GM12874 (cell line): ENCODE data around the gene CLPTM1L.
A peak's percentile ranks its signal among the peaks of the same experiment; 100 is the strongest.

Experiments
- TF ChIP-seq, protein P1 (sequence below): IDR thresholded peaks from 2 replicates; pipeline ENCODE4 v1.5.1; 2011; ENCODE audit warnings: low read depth, mild to moderate bottlenecking, control low read depth, low read length, moderate library complexity; ENCODE audit not compliant: insufficient read depth

CLPTM1L gene

DNA sequence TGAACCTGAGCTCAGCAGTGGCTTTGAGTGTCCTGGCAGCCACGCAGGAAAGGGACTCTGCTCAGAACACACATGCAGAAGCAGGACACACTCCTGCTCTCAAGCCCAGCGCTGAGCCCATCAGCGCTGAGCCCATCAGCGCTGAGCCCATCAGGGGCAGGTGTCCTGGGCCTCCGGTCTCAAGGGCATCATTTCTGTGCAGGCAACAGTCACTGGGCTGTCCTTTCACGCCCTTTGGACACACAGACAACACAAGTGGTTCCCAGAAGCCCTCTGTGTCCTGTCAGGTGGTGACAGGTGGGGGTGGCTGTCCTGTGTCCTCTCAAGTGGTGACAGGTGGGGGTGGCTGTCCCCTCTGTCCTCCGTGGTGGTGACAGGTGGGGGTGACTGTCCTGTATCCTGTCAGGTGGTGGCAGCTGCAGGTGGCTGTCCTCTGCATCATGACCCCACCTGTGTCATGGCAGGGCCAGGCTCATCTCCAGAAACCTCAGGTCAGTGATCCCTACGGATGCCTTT, 39.0 kb upstream of the CLPTM1L start:
- TF ChIP-seq, protein P1, sequence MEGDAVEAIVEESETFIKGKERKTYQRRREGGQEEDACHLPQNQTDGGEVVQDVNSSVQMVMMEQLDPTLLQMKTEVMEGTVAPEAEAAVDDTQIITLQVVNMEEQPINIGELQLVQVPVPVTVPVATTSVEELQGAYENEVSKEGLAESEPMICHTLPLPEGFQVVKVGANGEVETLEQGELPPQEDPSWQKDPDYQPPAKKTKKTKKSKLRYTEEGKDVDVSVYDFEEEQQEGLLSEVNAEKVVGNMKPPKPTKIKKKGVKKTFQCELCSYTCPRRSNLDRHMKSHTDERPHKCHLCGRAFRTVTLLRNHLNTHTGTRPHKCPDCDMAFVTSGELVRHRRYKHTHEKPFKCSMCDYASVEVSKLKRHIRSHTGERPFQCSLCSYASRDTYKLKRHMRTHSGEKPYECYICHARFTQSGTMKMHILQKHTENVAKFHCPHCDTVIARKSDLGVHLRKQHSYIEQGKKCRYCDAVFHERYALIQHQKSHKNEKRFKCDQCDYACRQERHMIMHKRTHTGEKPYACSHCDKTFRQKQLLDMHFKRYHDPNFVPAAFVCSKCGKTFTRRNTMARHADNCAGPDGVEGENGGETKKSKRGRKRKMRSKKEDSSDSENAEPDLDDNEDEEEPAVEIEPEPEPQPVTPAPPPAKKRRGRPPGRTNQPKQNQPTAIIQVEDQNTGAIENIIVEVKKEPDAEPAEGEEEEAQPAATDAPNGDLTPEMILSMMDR: no peak

DNA sequence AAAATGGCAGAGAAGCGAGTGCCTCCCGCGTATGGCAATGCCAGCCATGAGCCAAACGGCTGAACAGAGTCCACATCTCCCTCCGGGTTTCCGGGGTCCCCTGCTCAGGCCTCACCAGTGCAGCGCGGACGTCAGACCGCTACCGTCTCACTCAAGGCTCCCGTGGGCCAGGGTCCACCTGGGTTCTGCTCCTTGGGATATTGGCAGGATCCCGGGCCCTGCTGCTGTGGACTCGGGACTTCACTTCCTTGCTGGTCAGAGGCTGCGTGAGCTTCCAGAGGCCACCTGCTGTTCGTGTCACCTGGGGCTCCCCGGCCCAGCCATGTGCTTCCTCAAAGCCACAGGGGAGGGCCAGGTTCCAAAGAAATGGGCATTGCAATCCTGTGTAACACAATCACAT, 38.4 kb upstream of the CLPTM1L start:
- TF ChIP-seq, protein P1: no peak

DNA sequence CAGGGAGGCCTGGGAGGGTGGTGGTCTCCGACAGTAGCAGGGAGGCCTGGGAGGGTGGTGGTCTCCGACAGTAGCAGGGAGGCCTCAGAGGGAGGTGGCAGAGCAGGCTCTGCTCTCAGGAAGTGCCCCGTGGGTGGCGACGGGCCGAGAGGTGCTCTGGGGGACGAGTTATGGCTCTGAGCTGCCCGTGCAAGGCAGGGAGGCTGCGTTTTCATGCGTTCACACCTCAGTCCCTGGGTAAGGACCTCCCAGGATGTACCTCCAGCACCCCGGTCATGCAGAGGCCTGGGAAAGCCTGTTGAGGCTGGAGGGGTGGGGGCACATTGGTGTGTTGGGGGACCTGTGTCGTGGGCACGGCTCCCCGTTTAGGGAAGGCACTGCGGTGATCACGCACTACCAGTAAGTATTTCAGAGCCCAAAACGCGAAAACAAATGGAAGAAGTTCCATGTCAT, 37.4 kb upstream of the CLPTM1L start:
- TF ChIP-seq, protein P1: no peak

GRCh38 chr5:1381370-1382247, 36.7 kb upstream of the CLPTM1L start:
- TF ChIP-seq, protein P1: no peak

- TF ChIP-seq, protein P1: no peak
Observed at GRCh38 chr5:1380910-1381309, 36.0 kb upstream of the CLPTM1L start.

DNA sequence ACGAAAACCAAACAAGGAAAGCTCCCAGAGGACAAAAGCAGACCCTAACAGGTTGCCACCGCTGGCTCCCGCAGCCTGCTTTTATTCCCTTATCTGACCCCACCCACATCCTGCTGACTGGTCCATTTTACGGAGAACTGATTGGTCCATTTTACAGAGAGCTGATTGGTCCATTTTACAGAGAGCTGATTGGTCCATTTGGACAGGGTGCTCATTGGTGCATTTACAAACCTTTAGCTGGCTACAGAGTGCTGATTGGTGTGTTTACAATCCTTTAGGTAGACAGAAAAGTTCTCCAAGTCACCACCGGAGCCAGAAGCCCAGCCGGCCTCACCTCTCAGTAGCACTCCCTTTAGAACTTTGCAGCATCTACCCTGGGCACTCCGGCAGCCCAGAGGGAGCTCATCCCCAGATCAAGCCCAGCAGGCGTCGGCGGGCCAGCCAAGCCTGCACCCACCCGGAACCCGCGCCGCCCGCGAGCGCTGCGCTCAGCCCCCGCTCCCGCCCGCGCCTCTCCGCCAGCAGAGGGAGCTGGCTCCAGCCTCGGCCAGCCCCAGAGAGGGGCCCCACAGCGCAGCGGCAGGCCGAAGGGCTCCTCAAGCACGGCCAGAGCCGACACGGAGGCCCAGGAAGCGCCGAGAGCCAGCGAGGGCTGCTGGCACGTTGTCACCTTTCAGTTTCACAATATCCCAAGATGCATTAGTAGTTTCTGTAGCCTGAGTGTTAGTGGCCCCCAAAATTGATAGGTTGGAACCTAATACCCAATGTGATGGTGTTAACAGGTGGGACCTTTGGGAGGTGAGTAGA, 35.3 kb upstream of the CLPTM1L start:
- TF ChIP-seq, protein P1: peak; percentile 82

GRCh38 chr5:1378866-1379659, 34.2 kb upstream of the CLPTM1L start:
- TF ChIP-seq, protein P1: no peak
